T1000 (cell line): ENCODE data around the gene PXN.
"Not testable (repeated sequence)": the region's sequence is repeated elsewhere in the genome, so short reads cannot be mapped to it uniquely, and the experiment has no call there.

ENCODE experiments used
- DNase-seq: peaks from one replicate; lab custom pipeline; 2025; ENCODE audit warnings: mixed read lengths; lab: John Stamatoyannopoulos, UW

PXN gene

DNA sequence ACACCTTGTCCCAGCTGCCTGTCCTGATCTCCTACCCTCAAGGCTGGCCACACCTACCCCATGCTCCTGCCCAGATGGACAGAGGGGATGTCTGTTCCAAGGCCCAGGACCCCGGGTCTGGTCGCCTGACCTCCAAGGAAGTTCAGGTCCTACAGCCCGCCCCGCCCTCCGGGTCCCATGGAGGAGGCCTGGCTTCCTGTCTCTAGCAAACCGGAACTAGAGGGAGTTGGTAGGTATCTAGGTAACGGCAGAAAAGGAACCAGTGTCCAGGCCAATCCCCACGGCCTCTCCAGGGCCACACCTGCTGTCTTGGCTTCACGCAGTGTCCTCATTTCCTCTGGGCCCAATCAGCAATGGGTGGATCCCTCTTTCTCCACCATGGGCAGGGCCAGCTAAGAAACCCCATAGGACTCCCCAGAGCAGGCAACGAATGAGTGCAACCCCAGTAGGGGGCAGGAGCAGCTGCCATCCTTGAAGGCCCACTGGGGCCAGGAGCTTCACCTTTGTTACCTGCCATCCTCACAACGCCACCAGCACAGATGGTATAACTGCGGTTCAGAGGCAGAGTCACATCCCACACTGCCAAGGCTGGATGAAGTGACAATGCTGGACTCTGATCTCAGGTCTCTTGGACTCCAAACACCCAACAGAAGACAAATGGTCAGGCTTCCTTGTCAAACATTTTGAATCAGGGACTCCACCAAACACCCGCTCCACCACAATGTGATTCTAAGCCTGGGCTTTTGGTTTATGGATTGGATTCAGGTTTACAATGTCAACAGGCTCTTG is 39.5 kb downstream of the PXN start:
- DNase-seq, result no peak

DNA sequence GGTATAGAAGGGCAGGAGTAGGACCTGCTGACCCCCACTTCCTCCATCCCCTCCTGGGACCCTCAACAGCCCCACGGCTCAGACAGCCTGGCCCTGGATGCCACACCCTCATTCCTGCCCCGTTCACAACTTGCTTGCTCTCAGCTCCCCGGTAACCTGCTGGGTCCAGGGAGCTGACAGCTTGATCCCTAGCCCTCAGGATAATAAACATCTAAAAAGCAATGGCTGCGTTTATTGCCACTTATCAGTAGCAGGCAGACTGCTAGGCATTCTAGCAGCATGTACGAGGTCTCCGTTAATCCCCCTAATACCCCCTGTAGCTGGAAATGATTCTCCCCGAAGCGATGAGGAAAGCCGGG is 40.4 kb downstream of the PXN start:
- no peak for DNase-seq

DNA sequence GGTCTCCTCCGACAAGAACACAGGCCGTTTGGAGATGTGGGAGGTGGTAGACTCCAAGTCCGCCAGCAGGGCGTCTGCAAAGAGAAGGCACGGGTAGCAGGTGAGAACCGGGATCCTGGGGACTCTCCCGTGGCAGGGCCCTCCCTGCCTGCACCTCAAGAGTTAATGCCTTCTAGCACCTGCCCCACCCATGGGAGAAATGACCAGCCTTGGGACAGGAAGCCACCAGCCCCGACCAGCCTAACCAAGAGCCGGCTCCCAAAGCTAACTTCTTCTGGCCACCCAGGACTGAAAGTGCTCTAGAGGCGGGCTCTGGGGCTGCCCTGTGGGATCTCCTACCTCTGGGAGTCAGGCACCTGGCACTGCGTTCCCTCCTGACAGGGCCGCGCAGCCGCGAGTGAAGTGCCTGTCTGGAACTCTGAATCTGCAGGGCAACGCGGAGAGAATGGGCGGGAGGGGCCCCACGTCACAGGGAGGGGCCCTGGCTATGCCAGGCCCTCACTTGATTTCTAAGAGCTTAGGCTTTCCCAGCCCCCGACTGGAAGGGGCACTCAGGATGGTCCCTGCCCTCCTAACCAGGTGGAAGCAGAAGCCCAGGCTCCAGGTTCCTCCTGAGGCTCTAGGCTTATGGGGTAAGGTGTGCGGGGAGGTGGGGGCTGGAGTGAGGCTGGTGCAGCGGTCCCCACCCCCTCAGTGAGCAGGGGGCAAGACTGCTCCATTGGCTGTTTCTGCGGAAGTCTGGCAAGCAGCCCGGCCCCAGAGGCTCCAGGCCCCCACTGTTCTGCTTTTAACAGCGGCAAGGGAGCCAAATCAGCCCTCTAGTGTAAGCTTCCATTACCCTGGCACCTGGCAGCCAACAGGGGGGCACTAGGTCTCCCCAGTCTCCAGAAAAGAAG is 41.0 kb downstream of the PXN start:
- DNase-seq, result no peak

DNA sequence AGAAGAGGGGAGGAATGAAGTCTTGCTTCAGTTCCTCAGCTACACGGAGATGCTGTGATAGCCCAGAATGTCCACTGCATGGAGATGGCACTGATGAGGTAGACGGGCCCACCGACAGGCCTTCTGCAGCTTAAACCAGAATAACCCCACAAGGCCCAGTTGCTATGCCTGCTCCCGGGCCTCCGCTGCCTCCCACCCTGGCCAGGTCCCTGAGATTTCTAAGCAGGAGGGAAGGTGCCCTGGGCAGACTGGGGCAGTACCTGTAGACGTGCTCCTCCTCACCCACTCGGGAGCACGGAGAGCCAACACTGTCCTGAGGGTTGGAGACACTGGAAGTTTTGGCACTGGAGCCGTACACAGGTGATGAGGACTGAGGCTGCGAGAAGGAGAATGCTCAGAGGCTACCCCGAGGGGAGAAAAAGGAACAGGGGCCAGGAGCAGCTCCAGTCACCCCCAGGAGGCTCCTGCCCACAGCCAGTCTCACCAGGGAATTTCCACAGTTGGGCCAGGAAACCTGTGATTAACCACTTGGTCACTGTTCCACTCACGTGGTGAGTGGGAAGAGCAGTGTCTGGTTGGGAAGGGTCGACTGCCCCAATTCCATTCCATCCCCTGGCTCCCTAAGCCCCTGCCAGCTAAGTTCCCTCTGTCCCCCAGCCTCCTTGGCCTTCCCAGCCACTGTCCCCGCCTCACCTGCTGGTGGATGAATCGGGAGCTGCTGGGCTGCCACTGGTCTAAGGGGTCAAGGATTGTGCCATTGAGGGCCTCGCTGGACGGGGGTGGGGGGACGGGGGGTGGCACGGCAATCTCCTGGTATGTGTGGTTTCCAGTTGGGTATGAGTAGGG is 41.8 kb downstream of the PXN start:
- no peak for DNase-seq

DNA sequence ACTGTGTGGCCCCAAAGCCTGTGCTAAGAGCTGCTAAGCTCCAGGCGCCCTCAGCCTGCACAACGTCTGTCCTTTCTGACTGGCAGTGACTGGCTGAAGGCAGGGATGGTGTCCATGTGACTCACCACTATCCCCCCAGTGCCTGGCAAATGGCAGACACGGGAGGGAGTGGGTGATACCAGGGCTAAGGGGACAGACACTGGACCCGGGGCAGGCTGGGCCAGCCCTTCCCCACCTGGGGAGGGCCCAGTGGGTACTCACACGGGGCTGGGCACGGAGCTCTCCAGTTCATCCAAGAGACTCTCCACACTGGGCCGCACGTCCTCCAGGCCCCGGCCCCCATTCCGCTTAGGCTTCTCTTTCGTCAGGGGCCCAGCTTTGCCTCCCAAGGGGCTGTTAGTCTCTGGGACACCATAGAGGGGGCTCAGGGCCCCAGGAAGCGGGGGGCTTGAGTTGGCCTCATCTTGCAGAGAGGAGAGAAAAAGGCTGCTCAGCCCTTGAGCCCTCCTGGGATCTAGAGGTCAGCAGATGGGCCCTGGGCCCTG is 43.2 kb downstream of the PXN start:
- DNase-seq, result no peak

DNA sequence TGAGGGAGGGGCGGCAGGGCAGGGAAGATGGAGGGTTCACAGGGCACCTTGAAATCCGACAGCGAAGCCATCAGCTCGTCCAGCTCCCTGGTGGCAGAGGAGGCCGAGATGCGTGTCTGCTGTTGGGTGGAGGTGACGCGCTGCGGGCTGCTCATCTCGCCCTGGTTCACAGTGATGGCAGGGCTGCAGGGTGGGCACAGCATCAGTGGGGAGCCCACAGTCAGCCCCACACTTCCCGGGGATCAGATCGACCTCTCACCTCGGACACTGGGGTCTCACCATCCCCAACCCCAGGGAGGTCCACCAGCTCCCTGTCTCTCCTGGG is 44.0 kb downstream of the PXN start:
- no peak for DNase-seq

DNA sequence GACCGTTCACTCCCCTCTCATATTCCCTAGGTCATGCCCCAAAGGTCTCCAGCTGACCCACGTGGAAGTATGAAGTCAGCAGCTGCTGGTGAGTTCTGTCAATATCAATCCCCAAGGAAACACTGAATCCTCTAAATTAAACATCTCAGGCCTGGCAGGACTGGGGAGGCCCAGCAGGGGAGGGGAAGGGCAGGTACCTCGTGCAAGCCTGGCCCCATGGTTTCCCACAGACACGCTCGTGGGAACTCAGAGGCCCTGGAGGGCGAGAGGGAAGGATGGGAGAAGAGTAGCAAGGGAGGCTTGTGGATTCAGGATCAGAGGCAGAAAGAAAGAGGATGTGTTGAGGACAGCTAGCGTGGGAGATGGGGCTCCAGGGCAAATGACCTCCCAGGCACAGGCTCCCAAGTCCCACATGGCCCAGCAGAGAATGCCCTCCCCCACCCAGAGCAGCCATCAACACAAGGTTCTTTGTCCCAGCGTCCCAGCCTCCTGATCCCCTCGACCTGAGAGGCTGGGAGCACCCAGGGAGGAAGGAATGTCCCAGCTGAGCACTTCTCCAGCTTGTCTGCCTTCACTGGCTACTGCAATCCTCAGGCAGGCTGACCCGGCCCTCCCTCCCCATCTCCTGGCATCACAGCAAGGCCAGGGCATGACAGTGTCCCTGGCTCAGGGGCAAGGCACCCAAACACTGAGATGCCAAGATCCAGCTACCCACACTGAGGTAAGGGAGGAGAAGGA is 44.5 kb downstream of the PXN start:
- DNase-seq, result no peak

DNA sequence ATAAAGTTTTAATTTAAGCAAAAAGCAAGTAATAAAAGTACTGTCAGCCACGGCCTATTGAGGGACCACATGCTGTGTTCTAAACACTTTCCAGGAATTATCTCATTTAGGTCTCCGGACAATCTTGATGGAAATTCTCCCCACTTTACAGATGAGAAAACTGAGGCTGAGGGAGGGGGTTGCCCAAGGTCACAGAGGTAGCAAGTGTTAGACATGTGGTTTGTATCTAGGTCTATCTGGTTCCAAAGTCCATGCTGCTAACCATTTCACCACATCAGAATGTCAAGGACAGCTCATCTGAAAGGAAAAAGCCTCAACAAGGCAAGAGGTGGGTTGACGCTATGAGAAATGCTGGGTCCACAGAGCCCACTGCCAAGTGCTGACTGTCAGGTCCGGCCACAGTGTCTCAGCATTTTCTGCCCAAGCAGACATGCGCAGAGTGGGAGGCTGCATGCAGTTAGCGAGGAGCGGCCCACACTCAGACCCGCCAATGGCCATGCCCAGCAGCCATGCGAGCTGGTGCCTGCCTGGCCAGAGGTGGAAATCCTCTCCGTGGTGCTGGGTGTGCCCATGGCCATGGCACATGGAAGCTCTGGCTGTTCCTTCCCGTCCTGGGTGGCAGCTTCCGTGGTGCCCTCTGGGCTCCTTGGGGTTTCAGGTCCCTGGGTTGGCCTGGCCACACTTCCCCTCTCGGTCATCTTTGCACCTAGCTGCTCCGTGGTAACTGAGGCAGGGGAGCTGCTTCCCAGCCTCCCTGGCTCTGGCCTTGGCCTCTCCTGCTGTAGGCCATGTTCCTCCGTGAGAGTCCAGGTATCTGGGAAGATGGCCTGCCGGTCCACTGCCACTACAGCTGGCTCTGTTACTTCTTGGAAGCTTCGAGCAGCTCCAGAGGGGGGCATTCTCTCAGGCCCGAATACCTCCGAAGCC is 46.6 kb downstream of the PXN start:
- no peak for DNase-seq

DNA sequence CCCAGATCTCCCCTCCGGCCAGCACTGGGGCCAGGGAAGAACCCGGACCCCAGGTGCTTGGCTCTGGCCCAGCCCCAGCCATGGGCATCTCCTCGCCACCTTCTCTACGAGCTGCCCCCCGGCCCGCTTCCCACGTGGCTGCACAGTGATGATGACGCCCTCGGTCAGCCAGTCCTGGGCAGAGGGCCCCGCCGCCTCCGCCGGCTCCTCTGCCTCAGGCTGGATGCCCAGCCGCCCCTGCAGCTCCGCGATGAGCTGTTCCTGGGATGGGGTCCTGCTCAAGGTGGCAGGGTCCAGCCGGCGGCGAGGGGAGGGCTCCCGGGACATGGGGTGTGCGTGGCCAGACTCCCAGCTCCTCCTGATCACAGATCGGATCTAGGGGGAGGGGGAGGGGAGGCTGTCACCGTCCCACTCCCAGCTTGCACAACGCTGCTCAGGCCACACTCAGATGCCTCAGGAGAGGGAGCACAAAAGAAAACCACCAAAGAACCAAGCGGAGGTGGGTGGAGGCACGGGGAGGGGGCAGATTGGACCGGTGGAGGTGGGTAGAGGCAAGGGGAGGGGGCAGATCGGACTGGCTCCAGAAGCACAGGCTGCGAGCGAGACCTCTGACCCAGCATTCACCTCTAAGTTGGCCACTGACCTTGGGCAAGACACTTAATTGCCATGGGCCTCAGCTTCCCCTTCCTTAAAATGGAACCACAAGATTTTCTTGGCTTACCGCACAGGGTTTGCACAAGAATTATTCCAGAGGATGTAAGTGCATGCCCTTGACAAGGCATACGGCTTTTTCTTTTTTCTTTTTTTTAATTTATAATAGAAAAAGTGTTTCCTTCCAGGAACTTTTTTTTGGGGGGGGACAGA is 48.6 kb downstream of the PXN start:
- no peak for DNase-seq

DNA sequence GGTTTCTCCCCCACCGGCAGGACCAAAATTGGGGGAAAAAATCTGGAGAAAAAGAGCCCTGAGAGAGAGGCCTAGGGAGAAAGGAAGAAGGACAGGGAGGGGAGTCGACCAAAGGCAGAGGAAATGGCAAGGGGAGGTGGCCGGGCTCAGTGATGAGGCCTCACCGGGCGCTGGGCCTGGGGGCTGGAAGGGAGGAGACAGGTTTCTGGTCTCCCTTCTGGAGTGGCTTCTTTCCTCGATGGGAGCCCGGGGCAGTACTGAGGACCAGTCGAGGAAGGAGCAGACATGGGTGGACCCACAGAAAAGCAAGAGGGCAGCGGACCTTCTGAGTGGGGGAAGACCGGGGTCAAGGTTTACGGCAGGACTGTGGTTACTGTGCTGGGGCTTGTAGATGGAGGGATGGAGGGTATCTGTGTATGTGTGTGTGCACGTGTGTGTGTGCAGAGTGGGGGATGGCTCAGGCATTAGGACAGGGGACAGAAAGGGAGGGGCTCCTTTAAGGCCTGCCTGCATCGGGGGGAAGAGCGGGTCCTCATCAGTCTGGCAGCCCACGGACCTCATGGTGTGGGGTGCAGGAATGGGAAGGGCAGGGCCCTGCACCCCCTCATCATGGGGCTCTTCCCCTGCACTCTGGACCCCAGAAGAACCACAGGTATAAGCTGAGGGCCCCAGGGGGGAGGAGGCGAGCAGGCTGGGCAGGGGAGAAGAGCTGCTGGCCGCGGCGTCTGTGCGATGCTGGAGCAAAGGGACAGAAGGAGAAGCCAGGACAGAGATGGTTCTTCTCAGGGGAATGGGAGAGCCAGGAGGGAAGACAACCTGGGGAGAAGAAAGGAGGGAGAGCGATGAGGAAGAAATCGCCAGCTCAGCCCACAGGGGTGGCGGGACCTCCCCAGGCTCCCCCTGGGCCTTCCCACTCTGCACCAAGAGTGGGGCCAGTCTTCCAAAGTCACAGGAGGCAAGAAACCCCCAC is 49.5 kb downstream of the PXN start:
- DNase-seq, result no peak

DNA sequence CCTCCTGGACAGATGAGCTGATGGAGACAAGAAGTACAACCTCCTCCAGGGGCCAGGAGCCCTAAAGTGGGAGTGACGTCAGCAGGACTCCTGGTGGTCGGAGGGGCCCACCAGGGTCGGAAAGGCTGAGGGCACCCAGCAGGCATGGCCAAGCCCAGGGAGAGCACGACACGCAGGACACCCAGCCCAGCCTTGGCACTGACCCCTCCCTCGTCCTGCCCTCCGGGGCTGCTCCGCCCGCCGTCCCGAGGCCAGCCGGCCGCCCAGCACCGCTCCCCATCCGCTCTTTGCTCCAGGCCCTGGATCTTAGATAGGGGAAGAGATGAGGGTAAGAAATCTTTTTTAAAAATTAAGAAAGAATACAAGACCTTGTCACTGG is 50.2 kb downstream of the PXN start:
- DNase-seq, result no peak

DNA sequence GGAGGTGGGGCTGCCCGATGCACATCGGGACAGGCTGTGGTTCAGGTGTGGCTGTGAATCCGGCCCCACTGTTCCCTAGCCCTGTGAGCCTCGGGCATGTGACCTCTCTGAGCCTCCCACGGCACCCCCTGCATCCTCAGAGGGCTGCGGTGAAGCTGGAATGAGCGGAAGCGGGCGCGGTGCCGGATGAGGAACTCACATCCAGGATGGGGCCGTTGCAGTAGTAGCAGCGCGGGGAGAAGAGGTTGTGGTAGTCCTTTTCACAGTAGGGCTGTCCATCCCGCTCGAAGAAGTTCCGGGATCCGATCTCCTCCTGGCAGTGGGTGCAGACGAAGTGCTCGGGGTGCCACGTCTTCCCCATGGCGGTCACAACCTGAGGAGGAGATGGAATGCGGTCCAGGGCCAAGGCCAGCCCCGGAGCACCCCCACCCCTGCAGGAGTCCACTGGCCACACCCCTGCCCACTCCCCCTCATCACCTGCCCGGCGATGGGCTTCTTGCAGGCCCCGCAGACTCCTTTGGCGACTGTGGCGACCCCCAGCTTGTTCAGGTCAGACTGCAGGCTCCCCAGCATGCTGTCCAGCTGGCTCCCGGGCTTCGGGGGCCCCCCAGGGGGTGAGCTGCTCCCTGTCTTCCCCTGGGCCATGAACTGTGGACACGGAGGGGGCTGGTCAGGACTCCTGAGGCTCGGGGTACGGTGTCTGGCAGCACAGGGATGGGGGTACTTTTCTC is 50.7 kb downstream of the PXN start:
- DNase-seq, result no peak

DNA sequence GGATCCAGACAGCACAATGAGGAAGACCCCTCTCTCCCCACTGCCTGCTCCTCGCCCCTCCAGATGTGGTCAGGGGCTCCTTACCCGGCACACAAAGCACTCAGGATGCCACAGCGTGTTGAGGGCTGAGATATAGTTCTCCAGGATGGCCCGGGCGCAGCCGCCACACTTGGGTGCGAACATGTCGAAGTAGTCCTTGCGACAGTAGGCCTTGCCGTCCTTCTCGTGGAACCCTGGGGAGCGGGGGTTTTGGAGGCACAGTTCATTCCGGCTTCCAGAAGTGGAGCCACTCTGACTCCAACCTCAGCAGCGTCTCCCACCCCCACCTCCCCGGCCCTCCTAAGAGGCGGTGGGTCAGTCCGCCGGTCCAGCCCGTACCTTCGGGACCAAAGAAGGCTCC is 51.8 kb downstream of the PXN start:
- DNase-seq, result no peak

DNA sequence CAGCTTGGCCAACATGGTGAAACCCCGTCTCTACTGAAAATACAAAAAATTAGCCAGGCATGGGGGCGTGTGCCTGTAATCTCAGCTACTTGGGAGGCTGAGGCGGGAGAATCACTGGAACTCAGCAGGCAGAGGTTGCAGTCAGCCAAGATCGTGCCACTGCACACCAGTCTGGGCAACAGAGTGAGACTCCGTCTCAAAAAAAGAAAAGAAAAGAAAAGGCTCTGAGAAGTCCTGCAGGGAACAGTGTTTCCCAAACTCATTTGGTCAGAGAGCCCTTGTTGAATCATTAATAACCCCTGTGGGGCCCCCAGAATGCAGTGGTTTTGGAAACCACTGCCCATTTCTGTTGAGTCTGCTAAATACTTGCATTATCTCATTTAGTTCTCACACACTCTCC is 52.3 kb downstream of the PXN start:
- not testable (repeated sequence) for DNase-seq

DNA sequence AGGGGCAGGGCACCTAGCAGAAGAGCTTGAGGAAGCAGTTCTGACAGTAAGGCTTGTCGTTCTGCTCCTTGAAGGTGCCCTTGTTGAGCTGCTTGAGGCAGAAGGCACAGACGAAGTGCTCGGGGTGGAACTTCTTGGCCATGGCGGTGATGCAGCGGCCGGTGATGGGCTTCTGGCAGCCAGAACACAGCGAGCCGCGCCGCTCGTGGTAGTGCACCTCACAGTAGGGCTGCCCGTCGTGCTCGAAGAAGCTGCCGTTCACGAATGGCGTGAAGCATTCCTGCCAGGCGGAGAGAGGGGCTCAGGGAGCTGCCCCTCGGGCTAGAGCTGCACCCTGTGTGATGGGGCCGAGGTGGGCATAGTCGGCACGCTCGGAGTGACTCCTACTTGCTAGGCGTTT is 53.2 kb downstream of the PXN start:
- no peak for DNase-seq

DNA sequence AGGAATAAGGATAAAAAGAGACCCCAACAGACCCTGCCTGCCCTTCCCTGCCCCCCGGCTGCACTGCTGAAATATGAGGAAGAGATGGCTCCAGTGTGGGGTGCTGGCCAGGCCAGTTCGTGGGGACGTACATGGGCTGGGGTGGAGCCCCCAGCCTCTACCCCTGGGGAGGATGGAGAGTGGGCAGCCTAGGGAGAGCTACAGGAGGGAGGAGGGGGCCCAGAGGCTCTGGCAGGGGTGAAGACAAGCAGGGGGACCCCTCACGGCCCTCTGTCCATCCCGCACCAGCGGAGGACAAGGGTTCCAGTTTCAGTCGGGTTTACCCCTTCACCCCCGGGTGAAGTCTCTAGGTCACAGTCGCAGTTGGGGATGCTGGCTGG is 53.6 kb downstream of the PXN start:
- no peak for DNase-seq

DNA sequence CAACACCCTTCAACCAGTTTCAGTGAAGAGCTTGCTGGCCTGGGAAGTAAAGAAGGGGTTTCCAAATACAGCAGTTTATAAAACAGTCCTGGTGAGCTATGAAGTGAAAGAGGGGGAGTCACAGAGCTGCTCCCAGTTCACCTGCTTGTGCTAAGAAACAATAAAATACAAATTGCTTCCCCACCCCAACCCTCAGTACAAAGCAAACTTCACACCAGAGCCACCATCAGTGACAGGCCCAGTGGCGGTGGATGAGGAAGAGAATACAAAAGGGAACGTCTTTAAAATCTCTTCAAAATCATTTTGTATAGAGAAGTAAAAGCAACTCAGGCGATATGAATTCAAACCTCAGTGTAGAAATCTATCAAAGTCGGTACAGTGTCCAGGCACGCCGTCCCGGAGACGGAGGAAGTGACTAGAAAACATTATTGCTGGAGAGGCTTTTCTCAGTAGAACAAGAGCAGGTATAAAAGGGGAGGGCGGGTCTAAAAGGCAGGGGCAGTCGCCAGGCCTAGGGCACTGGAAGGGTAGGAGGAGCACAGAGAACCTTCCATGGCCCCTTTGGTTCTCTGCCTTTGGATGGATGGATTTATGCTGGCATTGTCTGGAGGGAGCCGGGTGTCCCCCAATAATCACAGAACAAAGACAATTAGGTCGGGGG is 54.2 kb downstream of the PXN start:
- no peak for DNase-seq
